Spleen (tissue), 7 donors: ENCODE results near the gene HDAC7.

Experiments used
- POLR2A ChIP-seq, 3 donors: fragments of 450-650 bp; IDR thresholded peaks; one replicate each; pipeline ENCODE4 v1.5.1; 2017; ENCODE audit warnings: antibody characterized with exemption in 3 of 3, mild to moderate bottlenecking in 1 of 3
- POLR2AphosphoS5 ChIP-seq, 3 donors: sonication (generic); formaldehyde crosslinking; IDR thresholded peaks; one replicate each; pipeline ENCODE4 v1.5.1; 2017; ENCODE audit warnings: antibody characterized with exemption in 3 of 3
- TF ChIP-seq, protein P1 (sequence below), 11 experiments: fragments of 200-600 bp in 7 of 11; fragments of 450-650 bp in 4 of 11; sonication (generic) in 4 of 11; IDR thresholded peaks in 8 of 11; conservative IDR thresholded peaks in 3 of 11; 1 replicate in 7 of 11; 2 replicates in 4 of 11; pipeline versions ENCODE4 v1.4.0 to v1.8.0; 2016 to 2021; ENCODE audit warnings: antibody characterized with exemption in 11 of 11, inconsistent platforms in 4 of 11, mild to moderate bottlenecking in 1 of 11
- donor health status: DM: no; HTN: no; CAD: no; lungs with moderate emphysema.
- donor health status: DM: no; HTN: no; CAD: no.
- donor health status: DM: no; HTN: no; CAD: no.

DNA sequence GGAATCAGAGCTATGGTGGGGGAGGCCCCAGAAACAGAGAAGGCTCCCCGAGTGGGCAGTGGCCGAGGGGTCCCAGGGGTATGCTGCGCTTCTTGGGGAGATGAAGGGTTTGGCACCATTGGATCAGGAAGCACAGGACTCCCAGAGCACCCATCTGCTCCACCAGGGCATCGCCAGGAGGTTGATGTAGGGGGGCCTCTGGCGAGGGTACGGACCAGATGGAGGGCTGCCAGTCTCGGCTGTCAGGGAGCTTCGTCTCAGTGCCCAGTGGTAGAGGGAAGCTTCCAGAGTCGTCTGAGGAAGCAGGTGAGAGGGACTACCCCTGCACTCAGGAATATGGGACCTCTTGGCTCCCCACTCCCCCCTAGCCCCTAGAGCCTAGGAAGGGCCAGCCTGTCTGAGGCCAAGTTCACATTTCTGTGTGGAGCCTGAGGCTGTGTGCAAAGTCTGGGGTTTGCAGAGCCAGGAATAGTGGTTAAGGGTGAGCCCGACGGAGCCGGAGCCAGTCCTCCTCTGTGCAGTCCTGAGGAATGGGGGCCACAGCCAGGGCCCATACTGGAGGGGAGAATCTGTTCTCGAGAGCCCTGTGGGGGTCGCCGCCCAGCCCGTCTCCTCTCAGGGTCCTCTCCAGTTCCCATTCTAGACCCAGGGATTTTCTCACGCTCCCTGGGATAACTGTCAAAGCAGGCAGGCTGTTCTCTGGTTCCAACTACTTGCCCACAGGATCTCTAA lies 36.5 kb downstream of the HDAC7 start:
- no peak for TF ChIP-seq POLR2A (IDR thresholded peaks at IDR 0.05)
- TF ChIP-seq, protein P1, sequence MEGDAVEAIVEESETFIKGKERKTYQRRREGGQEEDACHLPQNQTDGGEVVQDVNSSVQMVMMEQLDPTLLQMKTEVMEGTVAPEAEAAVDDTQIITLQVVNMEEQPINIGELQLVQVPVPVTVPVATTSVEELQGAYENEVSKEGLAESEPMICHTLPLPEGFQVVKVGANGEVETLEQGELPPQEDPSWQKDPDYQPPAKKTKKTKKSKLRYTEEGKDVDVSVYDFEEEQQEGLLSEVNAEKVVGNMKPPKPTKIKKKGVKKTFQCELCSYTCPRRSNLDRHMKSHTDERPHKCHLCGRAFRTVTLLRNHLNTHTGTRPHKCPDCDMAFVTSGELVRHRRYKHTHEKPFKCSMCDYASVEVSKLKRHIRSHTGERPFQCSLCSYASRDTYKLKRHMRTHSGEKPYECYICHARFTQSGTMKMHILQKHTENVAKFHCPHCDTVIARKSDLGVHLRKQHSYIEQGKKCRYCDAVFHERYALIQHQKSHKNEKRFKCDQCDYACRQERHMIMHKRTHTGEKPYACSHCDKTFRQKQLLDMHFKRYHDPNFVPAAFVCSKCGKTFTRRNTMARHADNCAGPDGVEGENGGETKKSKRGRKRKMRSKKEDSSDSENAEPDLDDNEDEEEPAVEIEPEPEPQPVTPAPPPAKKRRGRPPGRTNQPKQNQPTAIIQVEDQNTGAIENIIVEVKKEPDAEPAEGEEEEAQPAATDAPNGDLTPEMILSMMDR (IDR thresholded peaks at IDR 0.05 in 8 of 11, conservative IDR thresholded peaks at IDR 0.05 in 3 of 11): no peak
- TF ChIP-seq POLR2AphosphoS5 (IDR thresholded peaks at IDR 0.05): peak in 1 of 3 donors; percentile 35
